ENCODE results near the gene AQP10. TPM values are rescaled to one million over a fixed set of nuclear protein-coding genes. Genes with fewer than 3 reads are reported as not detected.

The AQP10 gene
- total RNA-seq (not detected), polyA plus RNA-seq (ENCODE audit: insufficient read depth, low read depth, low replicate concordance) (not detected)
- long read RNA-seq, donor 1, result 0 reads
- long read RNA-seq, donor 2, result 0 reads
- long read RNA-seq, donor 3, result 0 reads
- long read RNA-seq, donor 4, result 0 reads
- long read RNA-seq, donor 5, result 0 reads
- long read RNA-seq, donor 6, result 0 reads
- long read RNA-seq, donor 7, result 0 reads
- long read RNA-seq, donor 8, result 0 reads
- long read RNA-seq, donor 9, result 0 reads
- long read RNA-seq, donor 10, result 0 reads

GRCh38 chr1:154320882-154321608 is at the start of gene AQP10:
Gene AQP10, plus strand, starts transcription at chr1:154321093. Its CDS starts 63 bp downstream, at chr1:154321156.
- no peaks in the 10 kb centered on the region for H3K36me3 ChIP-seq (ENCODE audit: control insufficient read depth in 2 of 3, insufficient read depth in 3 of 3, low read length in 3 of 3)
- peaks cover 0 to 3% (median 0%) of the 10 kb centered on the region in 3 donors for H3K4me1 ChIP-seq (ENCODE audit: control insufficient read depth in 2 of 3, insufficient read depth in 2 of 3, low read depth in 1 of 3, low read length in 3 of 3)
- DNase-seq (no peak), FAIRE-seq (no peak)
- no peaks in the 10 kb centered on the region for H3K27me3 ChIP-seq (ENCODE audit: control insufficient read depth, insufficient read depth, low read length)
- no peak within 1 kb of the TSS for H3K4me3 ChIP-seq (ENCODE audit: low read length in 3 of 3)
- H3K27ac ChIP-seq (ENCODE audit: low read depth in 2 of 2, low read length in 2 of 2), result no peak within 1 kb of the TSS
- intact Hi-C loops (cut with DNase I), result no loop called here
- no peak within 1 kb of the TSS for H3K9ac ChIP-seq (ENCODE audit: low read length in 3 of 3)
- no peaks in the 10 kb centered on the region for H3K9me3 ChIP-seq (ENCODE audit: control insufficient read depth in 2 of 3, insufficient read depth in 1 of 3, low read length in 3 of 3)
- no peak for TF ChIP-seq CTCF (IDR thresholded peaks at IDR 0.05; ENCODE audit: borderline replicate concordance, extremely low read depth, insufficient read depth)

GRCh38 chr1:154272217-154272998 is 48.5 kb upstream of the AQP10 start, which contains the start of gene HAX1:
Gene HAX1, plus strand, starts transcription at chr1:154272629. Its CDS starts 95 bp downstream, at chr1:154272724.
- intact Hi-C loops (cut with DNase I), result no loop called here
- peaks cover 2 to 17% (median 14%) of the 10 kb centered on the region in 3 donors for H3K36me3 ChIP-seq (ENCODE audit: control insufficient read depth in 2 of 3, insufficient read depth in 3 of 3, low read length in 3 of 3)
- FAIRE-seq, result peak; percentile 79

More at GRCh38 chr1:154272217-154272998, 48.5 kb upstream of the AQP10 start, which contains the start of gene HAX1:
- TF ChIP-seq CTCF (IDR thresholded peaks at IDR 0.05; ENCODE audit: borderline replicate concordance, extremely low read depth, insufficient read depth), result peak; percentile 61
- H3K4me3 ChIP-seq (ENCODE audit: low read length in 3 of 3), result peak within 1 kb of the TSS; percentile 83 to 99 (median 93)
- DNase-seq, result peak; percentile 95 to 97 (median 96)
- H3K9ac ChIP-seq (ENCODE audit: low read length in 3 of 3), result peak within 1 kb of the TSS; percentile 79 to 99 (median 95)
- H3K27ac ChIP-seq (ENCODE audit: low read depth in 2 of 2, low read length in 2 of 2), result peak within 1 kb of the TSS; percentile 82 to 87
- no peaks in the 10 kb centered on the region for H3K27me3 ChIP-seq (ENCODE audit: control insufficient read depth, insufficient read depth, low read length)
- no peaks in the 10 kb centered on the region for H3K9me3 ChIP-seq (ENCODE audit: control insufficient read depth in 2 of 3, insufficient read depth in 1 of 3, low read length in 3 of 3)
- peaks cover 0 to 4% (median 0%) of the 10 kb centered on the region in 3 donors for H3K4me1 ChIP-seq (ENCODE audit: control insufficient read depth in 2 of 3, insufficient read depth in 2 of 3, low read depth in 1 of 3, low read length in 3 of 3)
